Ammon's horn (tissue), 1 donor: ENCODE results near the gene PTCD1.
"Not testable (repeated sequence)": the region's sequence is repeated elsewhere in the genome, so short reads cannot be mapped to it uniquely, and the experiment has no call there.

ENCODE experiments used
- DNase-seq: peaks from one replicate; pipeline ENCODE4 v3.0.0-alpha.2; 2016; ENCODE audit warnings: low spot score

The PTCD1 gene

GRCh38 chr7:99387239-99387635, 51.4 kb downstream of the PTCD1 start:
- DNase-seq, result not testable (repeated sequence)

DNA sequence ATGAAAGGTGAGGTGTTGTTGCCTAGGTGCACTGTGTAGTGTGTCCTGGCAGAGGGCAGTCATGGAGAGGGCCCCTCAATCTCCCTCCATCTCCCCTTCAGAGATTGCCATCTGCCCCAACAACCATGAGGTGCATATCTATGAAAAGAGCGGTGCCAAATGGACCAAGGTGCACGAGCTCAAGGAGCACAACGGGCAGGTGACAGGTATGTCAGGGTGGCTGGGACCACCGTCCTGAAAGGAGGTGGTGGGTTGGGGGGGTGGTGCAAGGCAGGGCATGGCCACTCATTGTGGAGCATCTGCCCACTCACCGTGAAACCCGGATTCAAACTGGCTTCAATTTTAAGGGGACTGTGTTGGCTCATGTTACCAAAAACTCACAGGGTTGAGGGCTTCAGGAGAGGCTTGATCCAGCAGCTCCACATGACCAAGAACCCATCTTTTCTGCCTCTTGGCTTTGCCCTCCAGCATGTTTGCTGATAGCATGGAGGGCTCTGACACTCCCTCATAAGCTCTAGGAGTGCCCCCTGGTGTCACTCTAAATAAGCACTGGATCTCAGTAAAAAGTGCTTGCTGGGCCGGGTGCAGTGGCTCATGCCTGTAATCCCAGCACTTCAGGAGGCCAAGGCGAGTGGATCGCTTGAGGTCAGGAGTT, 51.9 kb downstream of the PTCD1 start:
- no peak for DNase-seq

DNA sequence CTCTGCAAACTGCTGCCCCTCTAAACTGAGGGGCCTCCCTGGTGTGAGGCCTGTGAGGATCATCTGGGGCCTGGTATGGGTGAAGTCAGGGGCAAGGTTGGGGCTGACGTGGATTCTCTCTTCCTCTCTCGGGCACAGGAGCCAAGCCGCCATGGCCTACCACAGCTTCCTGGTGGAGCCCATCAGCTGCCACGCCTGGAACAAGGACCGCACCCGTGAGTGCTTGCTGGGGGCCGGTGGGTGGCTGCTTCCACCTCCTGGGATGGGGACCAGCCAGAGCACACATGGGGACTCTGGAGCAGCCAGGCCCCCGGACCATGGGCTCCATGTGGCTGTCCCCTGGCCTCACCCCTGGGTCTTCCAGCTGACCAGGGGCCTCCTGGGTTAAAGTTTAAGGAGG, 53.0 kb downstream of the PTCD1 start:
- DNase-seq, result no peak

DNA sequence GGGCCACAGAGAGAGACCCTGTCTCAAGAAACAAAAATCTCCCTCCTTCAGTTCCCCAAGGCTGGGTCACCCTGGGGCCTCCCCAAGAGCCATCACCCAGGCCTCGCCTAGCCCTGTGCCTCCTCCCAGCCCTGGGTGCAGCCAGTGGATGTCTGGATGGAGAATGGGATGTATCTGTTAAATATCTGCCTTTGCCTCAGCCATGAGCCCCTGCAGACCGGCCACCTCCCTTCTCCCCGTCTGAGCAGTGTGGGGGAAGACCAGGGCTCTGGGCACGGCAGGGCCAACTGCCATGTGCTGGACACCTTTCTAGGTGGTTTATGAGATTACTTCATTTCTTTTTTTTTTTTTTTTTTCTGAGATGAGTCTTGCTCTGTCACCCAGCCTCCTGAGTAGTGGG, 54.1 kb downstream of the PTCD1 start:
- DNase-seq, result no peak

- no peak for DNase-seq
Measured at GRCh38 chr7:99383791-99384370, 54.7 kb downstream of the PTCD1 start.

- no peak for DNase-seq
Measured at GRCh38 chr7:99383203-99383602, 55.4 kb downstream of the PTCD1 start.

- DNase-seq, result no peak
Measured at GRCh38 chr7:99381664-99382075, 56.9 kb downstream of the PTCD1 start.

DNA sequence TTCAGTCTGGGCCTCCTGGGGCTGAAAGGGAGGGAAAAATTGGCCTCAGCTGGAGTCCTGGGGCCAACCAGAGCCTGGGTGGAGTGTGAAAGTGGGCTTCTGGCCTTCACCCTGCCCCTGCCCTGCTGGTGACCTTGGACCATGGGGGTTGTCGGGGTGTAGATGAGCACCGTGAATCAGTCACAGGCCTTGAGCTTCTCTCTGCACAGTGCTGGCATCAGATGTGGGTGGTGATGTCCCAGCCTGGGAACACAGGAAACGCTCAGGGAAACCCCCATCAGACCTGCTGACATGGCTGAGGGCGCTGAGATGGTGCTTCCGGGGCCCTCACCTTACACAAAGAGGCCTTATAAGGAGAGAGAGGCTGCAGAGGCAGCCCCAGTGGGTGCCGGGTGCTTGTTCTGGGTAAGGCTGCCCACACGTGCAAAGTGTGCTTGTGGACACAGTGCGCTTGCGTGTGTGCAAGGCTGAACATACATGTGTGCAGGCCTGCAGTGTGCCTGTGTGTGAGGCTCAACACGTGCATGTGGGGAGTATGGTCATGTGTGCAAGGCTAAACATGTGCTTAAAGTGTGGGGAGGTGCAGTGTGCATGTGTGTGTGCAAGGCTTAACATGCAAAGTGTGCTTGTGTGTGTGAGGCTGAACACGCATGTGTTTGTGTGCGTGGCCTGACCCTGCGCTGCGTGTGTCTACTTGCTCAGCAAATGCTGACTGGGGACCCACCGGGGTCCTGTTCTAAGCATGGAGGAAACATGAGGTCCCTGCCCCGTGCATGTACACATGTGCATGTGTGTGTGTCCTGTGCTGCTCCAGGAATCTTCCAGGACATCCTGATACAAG, 57.6 kb downstream of the PTCD1 start:
- no peak for DNase-seq

GRCh38 chr7:99380032-99380822, 58.4 kb downstream of the PTCD1 start:
- DNase-seq, result peak; percentile 76

GRCh38 chr7:99379693-99380031, 58.9 kb downstream of the PTCD1 start:
- DNase-seq, result not testable (repeated sequence)

DNA sequence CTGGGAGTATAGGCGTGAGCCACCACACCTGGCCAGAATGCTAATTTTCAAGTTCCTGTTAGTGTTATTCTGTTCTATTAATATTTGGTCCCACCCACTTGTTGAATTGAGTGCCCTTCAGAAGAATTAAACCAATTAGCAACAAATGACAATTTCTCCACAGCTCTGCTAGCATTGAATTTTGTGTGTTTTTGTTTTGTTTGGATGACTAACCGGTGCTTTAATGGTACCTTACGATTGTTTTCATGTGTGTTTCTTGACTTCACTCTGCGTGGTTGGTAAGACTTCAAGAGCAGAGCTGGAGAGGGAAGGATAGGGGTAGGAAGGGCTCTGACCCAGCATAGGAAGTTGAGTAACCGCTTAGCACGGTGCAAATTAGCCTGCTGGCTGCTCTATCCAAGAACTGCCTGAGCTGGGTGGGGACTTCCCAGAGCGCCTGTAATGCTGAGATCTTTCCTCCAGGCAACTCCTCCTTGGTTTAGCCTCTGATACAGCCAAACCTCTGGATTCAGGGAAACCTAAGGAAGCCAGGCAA, 59.5 kb downstream of the PTCD1 start:
- DNase-seq, result peak; percentile 72

- DNase-seq, result peak; percentile 65
Measured at GRCh38 chr7:99375070-99375807, 63.4 kb downstream of the PTCD1 start.

- DNase-seq, result peak; percentile 50
Measured at GRCh38 chr7:99374111-99375064, 64.2 kb downstream of the PTCD1 start, which contains the start of gene ARPC1B. ARPC1B (plus strand) TSS chr7:99374730; CDS start chr7:99385715, 10,985 bp downstream.

DNA sequence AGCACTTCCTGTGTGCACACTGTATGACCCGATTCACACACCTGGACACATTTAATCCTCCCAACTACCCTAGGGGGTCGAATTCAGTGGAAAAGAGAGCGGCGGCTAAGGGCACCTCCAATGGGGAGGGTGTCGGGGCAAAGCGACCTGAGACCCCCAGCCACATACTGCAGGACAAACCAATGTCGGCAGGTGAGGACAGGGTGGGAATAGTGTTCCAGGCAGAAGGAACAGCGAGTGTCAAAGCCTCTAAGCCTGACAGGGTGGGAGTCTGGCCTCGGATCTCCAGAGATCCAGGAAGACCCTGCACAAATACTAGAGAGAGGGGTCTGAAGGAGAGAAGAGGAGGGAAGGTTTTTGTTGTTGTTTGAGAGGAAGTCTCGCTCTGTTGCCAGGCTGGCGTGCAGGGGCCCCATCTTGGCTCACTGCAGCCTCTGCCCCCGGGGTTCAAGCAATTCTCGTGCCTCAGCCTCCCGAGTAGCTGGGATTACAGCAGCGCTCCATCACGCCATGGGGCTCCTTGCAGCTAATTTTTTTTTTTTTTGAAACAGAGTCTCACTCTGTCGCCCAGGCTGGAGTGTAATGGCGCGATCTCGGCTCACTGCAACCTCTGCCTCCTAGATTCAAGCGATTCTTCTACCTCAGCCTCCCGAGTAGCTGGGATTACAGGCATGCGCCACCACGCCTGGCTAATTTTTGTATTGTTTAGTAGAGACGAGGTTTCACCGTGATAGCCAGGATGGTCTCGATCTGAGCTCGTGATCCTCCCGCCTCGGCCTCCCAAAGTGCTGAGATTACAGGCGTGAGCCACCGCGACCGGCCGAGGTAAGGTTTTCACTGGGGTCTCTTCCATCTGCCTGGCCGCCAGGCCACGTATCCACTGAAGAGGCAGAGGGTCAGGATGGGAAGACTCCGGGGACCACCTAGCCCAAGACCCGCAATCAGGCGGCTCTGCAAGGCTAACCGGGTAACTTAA, 65.2 kb downstream of the PTCD1 start:
- no peak for DNase-seq

GRCh38 chr7:99372275-99373090, 66.1 kb downstream of the PTCD1 start:
- DNase-seq, result no peak

DNA sequence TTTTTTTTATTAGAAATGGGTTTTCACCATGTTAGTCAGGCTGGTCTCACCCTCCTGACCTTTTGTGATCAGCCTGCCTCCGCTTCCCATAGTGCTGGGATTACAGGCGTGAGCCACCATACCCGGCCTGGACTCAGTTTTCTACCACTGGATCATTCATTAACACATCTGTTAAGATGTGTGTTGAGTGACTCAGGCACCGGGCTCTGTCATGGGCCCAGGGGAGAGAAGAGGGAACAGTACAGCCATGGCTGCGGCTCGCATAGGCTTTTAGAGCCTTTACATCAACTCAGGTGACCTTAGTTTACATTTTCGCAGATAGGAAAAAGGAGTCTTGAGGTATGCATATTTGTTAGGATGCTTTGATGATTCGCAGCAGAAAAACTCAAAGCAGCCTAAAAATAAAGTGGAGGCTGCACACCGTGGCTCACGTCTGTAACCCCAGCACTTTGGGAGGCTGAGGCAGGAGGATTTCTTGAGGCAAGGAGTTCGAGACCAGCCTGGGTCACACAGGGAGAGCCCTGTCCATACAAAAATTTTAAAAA, 67.2 kb downstream of the PTCD1 start:
- no peak for DNase-seq

DNA sequence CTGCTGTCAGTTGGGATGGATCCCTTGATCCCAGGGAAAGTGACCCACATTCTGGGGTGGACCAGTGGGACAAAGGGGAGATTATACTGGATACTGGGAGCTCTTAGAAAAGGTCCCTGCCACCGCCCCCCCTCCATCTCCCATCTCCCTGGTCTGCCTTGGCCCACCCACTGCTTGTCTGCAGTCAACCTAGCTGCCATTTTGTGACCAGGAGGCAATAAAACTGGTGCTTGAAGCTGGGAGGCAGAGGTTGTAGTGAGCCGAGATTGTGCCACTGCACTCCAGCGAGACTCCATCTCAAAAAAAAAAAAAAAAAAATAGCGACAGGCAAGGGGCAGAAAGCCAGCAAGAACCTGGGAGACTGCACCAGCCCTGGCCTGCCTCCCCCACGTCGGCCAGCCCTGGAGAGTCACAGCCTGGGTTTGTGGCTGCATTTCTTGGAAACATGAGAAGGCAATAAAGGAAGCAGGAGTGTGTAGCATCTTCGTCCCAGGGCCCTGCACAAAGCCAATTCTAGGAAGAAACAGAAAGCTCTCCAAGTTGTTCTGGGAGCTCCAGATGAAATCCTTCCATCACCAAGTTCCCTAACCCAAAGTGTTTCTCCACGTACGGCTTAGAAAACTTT, 68.7 kb downstream of the PTCD1 start:
- DNase-seq, result no peak
